Measurements from ENCODE around the gene TMEM86B. TPM values are rescaled to one million over a fixed set of nuclear protein-coding genes. Genes with fewer than 3 reads are reported as not detected.

The TMEM86B gene
- polyA plus RNA-seq, 1 donor from 2014 or later: 2.3 TPM

GRCh38 chr19:55250262-55251036 is 21.9 kb upstream of the TMEM86B start:
- H3K4me3 ChIP-seq (ENCODE audit: low read length): no peak overlapping the region
- H3K79me2 ChIP-seq (replicated peaks; ENCODE audit: insufficient read depth, low read length): peaks cover 49% of the 10 kb centered on the region
- no peak overlapping the region for H3K9ac ChIP-seq (ENCODE audit: low read length)
- H3K9me3 ChIP-seq (ENCODE audit: low read length): no peaks in the 10 kb centered on the region
- no peaks in the 10 kb centered on the region for H3K27me3 ChIP-seq (ENCODE audit: insufficient read depth, low read depth, low read length)
- no peaks in the 10 kb centered on the region for H3F3A ChIP-seq (ENCODE audit: insufficient read depth, low read length, poor library complexity, severe bottlenecking)
- H3K9me2 ChIP-seq (ENCODE audit: insufficient read depth, low read length): no peaks in the 10 kb centered on the region
- TF ChIP-seq CTCF (IDR thresholded peaks at IDR 0.05; ENCODE audit: poor library complexity, severe bottlenecking) (no peak), EP300 (conservative IDR thresholded peaks at IDR 0.05; ENCODE audit: poor library complexity, severe bottlenecking) (no peak), POLR2AphosphoS5 (IDR thresholded peaks at IDR 0.05) (no peak), TAF1 (IDR thresholded peaks at IDR 0.05; ENCODE audit: low read depth) (no peak), EZH2 (IDR thresholded peaks at IDR 0.05; ENCODE audit: borderline replicate concordance, insufficient read depth, low read length, poor library complexity, severe bottlenecking) (no peak), REST (IDR thresholded peaks at IDR 0.05; ENCODE audit: borderline replicate concordance) (no peak), MXI1 (conservative IDR thresholded peaks at IDR 0.05; ENCODE audit: poor library complexity, severe bottlenecking) (no peak), SMC3 (conservative IDR thresholded peaks at IDR 0.05; ENCODE audit: poor library complexity) (no peak), RAD21 (conservative IDR thresholded peaks at IDR 0.05) (no peak)
- no peaks in the 10 kb centered on the region for H4K20me1 ChIP-seq (ENCODE audit: insufficient read depth)
- H2AFZ ChIP-seq (ENCODE audit: low read depth, low read length): no peak overlapping the region
- H3K4me2 ChIP-seq (ENCODE audit: low read length): no peak overlapping the region
- H3K27ac ChIP-seq (ENCODE audit: low read length): no peak overlapping the region
- H3K36me3 ChIP-seq (ENCODE audit: insufficient read depth, low read length): no peaks in the 10 kb centered on the region

- Histone ChIP-seq H4K20me1 (ENCODE audit: insufficient read depth) (no peaks in the 10 kb centered on the region), H3K4me2 (ENCODE audit: low read length) (no peak overlapping the region), H3K4me3 (ENCODE audit: low read length) (no peak overlapping the region), H3K27me3 (ENCODE audit: insufficient read depth, low read depth, low read length) (no peaks in the 10 kb centered on the region), H2AFZ (ENCODE audit: low read depth, low read length) (no peak overlapping the region), H3K27ac (ENCODE audit: low read length) (no peak overlapping the region), H3K9ac (ENCODE audit: low read length) (no peak overlapping the region), H3K9me3 (ENCODE audit: low read length) (no peaks in the 10 kb centered on the region), H3K36me3 (ENCODE audit: insufficient read depth, low read length) (no peaks in the 10 kb centered on the region), H3K79me2 (replicated peaks; ENCODE audit: insufficient read depth, low read length) (peaks cover 43% of the 10 kb centered on the region), H3F3A (ENCODE audit: insufficient read depth, low read length, poor library complexity, severe bottlenecking) (no peaks in the 10 kb centered on the region), H3K9me2 (ENCODE audit: insufficient read depth, low read length) (no peaks in the 10 kb centered on the region)
- TF ChIP-seq POLR2AphosphoS5 (IDR thresholded peaks at IDR 0.05): no peak
- no peak for TF ChIP-seq TAF1 (IDR thresholded peaks at IDR 0.05; ENCODE audit: low read depth)
- TF ChIP-seq EP300 (conservative IDR thresholded peaks at IDR 0.05; ENCODE audit: poor library complexity, severe bottlenecking): no peak
- TF ChIP-seq SMC3 (conservative IDR thresholded peaks at IDR 0.05; ENCODE audit: poor library complexity): no peak
- no peak for TF ChIP-seq CTCF (IDR thresholded peaks at IDR 0.05; ENCODE audit: poor library complexity, severe bottlenecking)
- TF ChIP-seq MXI1 (conservative IDR thresholded peaks at IDR 0.05; ENCODE audit: poor library complexity, severe bottlenecking): no peak
- TF ChIP-seq RAD21 (conservative IDR thresholded peaks at IDR 0.05): no peak
- no peak for TF ChIP-seq REST (IDR thresholded peaks at IDR 0.05; ENCODE audit: borderline replicate concordance)
- TF ChIP-seq EZH2 (IDR thresholded peaks at IDR 0.05; ENCODE audit: borderline replicate concordance, insufficient read depth, low read length, poor library complexity, severe bottlenecking): no peak
These were observed 21.3 kb upstream of the TMEM86B start for GRCh38 chr19:55249841-55250240.

Data from neural cell (in vitro differentiated cells).